Neural progenitor cell (in vitro differentiated cells): ENCODE data around the gene DUSP12.

ENCODE experiments used
- EZH2 ChIP-seq: fragments of 200-600 bp; sonication (generic); IDR thresholded peaks from 2 replicates; pipeline ENCODE4 v1.6.1; 2017; ENCODE audit warnings: antibody characterized with exemption, mild to moderate bottlenecking, moderate library complexity
- TF ChIP-seq, protein P1 (sequence below): fragments of 200-600 bp; sonication (generic); IDR thresholded peaks from 2 replicates; pipeline ENCODE4 v1.5.1; 2017; ENCODE audit warnings: antibody characterized with exemption, mild to moderate bottlenecking

DNA sequence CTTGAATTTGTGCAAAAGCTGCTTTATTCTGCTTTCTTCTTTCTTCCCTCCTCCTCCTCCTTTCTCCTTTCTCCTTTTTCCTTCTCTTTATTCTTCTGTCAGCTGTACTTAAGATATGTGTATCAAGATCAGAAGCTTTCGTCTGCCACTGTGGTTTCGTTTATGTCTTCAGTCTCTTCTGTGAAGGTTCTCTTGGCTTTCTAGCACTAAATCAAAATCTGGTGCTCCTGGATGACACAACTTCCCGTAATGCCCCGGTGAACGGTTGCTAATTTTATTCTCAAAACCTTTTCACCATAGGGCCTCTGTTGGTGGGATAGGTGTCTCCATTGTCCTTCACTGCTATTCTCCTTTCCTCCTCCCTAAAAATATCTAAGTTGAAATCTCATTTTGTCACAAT, 21.6 kb downstream of the DUSP12 start:
- TF ChIP-seq, protein P1, sequence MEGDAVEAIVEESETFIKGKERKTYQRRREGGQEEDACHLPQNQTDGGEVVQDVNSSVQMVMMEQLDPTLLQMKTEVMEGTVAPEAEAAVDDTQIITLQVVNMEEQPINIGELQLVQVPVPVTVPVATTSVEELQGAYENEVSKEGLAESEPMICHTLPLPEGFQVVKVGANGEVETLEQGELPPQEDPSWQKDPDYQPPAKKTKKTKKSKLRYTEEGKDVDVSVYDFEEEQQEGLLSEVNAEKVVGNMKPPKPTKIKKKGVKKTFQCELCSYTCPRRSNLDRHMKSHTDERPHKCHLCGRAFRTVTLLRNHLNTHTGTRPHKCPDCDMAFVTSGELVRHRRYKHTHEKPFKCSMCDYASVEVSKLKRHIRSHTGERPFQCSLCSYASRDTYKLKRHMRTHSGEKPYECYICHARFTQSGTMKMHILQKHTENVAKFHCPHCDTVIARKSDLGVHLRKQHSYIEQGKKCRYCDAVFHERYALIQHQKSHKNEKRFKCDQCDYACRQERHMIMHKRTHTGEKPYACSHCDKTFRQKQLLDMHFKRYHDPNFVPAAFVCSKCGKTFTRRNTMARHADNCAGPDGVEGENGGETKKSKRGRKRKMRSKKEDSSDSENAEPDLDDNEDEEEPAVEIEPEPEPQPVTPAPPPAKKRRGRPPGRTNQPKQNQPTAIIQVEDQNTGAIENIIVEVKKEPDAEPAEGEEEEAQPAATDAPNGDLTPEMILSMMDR = no peak
- no peak for TF ChIP-seq EZH2
